Cerebellar nuclear complex (tissue), 1 donor: Measurements from ENCODE around the gene LCN6.
A peak's percentile ranks its signal among the peaks of the same experiment; 100 is the strongest.

Experiments
- DNase-seq, 2 experiments: peaks; one replicate each; lab custom pipeline; 2025; lab: John Stamatoyannopoulos, UW

The LCN6 gene

DNA sequence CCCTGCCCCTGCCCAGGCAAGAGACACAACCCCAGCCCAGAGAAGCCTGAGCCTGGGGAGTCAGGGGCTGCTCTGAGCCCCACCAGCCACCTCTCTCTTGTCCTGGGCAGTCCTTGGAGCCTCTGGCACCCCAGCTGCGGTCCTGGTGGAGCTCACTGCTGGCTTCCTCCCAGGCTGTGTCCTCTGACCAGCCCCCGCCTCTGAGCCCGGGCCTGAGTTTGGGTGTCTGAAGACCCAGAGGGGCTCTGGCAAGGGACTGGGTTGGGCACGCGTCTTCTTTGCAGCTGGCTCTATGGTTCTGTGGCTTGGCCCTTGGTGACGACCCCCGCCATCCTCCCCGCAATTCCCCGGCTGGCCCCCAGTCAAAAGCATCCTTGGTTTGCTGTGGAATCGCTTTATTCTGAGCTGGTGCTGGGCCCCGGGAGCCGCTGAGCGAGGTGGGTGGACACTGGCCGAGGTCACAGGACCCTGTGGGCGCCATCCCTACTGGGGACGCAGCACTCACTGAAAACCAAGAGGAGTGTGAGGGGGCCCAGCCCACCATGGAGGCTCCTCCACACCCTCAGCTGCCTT is 4.6 kb downstream of the LCN6 start:
- DNase-seq = no peak

DNA sequence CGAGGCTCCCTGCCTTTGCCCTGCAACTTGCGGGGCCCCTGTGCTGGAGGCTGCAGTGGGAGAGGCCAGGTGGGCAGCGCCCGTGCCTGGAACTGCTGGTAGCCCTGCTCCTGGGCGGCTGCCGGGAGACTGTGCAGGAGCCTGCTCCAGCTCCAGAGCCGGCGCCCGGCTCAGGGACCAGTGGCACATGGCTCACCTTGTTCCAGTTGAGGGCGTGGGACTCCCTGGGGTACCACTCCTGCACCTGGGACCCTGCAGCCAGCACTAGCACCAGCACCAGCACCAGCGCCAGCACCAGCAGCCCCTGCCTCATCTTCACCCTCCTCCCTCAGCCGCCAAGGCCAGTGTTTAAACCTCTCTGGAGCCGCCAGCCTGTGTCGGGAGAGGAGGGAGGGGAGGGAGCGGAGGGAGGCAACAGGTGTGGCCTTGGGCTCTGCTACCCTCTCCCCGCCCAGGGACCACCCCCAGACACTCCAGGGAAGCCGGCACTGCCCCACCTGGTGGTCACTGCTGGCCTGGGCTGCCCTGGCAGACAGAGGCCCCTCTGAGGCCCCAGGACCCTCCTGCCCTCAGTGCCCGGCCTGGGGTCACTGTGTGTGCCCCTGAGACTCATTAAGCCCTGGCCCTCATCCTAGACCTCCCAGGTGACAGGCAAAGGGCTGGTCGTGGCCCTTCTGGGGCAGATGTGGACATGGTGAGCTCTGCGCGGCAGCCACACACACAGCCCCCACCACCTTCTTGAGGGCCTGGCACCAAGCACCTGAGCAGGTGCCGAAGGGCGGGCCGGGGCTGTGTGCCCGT is 5.5 kb downstream of the LCN6 start, which contains the start of gene LCN10:
Gene LCN10 (minus strand): TSS at position 350 of the 801 bp plus-strand sequence. CDS start 37 bp downstream, at position 313.
- no peak for DNase-seq

DNA sequence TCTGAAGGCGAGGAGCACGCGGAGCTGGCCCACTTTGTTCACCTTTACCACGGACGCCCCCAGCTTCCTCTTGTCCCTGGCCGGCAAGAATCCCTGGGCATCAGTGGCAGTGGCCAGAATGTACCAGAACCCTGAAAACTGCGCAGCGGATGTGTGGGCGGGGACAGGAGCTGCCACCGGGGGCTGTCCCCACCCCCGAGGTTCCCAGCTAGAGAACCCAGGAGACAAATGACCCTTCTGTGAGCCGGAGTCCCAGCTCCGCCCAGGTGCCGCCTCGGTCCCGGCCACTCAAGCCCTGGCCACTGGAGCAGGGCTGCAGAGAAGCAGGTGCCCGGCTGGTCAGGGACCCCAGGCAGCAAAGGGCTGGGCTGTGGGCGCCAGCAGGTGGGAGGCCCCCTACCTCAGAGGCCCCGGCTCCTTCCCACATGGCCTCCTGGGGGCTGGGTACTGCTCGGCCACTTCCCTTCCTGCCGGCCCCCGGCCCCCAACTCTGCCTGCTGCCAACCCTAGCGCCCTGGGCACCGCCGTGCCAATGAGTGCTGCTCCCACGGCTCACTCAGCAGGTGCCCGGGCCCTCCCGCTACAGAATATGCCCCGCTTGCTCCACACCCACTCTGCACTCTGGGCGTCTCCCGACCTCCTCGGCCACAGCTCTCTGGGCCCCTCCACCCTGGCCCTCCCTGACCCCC is 6.3 kb downstream of the LCN6 start:
- DNase-seq = no peak

DNA sequence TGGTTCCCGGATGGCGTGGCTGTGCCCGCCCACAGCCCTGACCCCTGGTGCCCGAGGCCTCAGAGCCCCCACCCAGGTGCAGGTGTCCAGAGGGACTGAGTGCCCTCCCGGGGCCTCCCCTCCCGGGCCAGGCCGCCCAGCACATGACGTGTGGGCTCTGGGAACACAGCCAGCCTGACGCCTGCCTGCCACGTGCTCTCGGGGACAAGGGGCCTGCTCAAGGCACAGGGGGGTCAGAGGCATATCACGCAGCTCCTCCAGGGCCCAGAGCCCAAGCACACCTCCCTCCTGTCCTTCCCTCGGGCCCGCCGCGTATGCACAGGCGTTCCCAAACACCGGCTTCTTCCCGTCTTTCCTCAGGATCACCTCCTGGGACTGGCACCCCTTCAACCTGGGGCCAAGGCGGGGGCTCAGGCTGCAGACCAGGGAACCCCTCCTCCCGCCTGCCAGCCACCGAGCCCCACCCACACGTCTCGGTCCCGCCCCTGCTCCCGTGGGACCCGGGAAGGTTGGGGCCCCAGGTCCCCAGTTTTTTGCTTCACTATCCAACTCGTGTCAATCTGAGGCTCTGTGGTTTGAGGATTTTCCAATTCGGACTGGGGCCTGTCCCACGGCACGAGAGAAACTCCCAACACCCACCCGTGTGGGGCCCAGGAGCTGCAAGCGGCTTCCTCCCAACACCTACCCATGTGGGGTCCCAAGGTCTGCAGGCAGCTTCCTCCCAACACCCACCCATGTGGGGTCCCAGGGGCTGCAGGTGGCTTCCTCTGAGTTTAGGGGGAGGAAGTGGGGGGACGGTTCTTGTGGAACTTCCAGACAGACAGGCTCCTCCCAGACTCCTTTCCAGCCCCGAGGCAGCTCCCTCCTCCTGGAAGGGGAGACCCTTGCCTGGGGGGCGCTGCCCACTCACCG is 7.1 kb downstream of the LCN6 start:
- no peak for DNase-seq

DNA sequence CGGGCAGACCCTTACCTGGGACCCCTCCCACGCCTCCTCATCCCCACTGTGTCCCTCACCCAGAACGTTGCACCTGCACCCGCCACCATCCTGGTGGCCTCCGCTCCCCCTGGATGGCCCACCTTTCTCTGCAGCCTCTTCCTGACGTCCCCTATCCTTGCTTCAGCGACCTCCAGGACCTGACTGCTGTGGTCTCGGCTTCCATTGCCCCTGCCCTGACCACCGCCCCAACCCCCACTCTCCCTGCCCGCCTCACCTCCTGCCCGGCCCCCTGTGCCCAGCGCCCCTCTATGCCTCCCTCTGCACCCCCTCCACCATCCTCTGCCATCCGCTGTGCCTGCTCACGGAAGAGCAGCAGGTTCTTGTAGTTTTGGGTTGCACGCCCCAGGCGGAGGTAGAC is 7.8 kb downstream of the LCN6 start:
- DNase-seq = no peak

DNA sequence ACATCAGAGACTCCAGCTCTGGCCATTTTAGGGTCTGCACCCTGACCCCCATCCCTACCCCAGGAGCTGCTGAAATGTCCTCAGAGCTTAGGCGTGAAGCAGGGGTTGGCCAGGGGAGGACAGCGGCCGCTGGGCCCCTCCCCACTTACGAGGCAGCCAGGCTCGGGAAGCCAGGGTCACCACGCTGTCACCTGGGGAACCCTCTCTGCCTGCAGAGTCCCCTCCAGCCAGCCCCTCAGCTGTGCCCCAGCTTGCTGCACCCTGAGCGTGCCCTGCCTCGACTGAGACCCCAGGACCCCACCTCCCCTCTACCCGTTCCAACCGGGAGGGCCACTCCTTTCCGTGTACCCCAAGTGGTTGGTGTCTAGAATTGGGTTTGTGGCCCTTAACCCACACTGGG is 8.3 kb downstream of the LCN6 start:
- no peak for DNase-seq

DNA sequence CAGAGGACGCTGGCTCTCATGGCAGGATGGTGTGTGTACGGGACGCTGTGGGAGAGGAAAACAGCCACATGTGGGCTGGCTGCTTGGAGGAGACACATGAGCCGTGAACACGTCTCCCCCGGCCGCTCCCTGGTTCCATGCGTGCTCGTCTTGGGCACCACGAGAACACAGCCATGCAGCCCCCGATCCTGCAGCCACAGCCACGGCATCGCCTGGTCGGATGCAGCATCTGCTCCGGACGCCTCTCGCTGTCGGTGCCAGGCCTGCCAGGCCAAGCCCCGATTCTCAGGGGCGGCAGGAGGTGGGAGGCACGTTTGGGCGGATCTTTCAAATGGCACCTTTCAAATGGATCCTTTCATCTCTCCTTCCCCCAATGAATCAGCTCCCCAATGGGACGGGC is 8.8 kb downstream of the LCN6 start:
- DNase-seq = no peak

DNA sequence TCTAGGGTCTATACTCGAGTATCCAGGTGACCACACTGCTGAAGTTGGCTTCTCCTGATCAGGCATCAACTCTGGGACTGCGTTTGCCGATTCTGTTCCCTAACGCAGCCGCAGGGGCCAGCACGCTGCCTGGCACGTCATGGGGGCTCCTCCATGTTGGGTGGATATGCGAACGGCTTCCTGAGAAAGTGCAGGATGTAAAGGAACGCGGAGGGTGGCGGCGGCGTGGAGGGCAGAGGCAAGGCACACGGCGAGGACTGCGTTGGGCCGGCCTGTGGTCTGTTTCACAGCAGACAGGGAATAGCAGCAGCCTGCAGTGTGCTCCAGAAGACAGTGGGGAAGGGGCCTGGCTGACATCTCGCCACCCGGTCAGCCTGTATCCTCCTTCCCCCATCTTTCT is 9.4 kb downstream of the LCN6 start:
- DNase-seq = no peak

DNA sequence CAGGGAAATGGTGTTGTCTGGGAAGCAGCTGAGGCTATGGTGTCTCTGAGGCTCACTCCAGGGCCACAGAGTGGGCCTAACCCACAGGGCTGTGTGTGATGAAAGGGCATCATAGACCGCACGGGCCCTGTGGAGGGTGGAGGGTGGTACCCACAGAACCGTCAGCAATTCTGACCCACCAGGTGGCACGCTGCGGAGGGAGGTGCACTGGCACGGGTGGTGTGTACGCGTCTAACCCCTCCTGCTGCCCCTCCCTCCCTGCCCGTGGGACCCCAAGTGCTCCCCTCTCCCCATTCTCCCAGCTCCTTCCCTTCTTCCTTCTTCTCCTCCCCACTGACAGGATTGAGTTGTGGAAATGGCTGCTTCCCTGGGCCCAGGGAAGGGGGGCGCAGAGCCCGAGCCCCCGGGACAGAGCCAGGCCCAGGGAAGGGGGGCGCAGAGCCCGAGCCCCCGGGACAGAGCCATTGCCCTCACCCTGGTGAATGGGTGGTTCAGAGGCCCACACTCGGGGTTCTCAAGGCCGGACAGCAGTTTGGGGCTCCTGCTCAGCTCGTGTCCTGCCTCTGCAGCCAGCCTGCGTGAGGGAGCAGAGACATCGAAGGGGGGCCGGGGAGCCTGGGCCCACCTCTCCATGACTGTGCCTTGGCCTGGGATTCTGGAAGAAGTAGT is 12.4 kb downstream of the LCN6 start:
- DNase-seq = no peak

DNA sequence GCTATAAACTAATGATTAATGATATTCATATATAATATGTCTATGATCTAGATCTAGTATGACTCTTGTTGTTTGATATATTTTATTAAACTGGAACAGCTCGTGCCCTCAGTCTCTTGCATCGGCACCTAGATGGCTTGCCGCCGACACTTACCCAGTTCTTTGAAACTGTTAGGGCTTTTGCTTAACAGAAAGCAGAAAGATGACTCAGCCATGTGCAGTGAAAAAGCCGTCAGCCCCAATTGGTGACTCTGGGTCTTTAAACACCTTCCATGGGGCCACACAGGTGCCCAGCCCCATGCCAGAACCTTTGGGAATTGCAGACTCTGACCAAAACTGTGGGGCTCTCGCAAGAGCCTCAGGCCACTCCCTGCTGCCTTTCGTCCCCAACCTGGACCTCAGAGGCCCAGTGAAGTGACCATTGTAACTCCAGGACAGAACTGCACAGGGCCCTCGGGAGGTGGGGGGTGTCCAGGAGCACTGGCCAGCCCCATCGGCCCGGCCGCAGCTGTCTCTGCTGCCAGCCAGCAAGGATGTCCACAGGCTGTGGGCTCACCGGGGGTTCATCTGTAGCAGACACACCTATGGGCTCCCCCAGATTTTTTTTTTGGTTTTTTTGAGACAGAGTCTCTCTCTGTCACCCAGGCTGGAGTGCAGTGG is 13.4 kb downstream of the LCN6 start:
- DNase-seq = no peak

DNA sequence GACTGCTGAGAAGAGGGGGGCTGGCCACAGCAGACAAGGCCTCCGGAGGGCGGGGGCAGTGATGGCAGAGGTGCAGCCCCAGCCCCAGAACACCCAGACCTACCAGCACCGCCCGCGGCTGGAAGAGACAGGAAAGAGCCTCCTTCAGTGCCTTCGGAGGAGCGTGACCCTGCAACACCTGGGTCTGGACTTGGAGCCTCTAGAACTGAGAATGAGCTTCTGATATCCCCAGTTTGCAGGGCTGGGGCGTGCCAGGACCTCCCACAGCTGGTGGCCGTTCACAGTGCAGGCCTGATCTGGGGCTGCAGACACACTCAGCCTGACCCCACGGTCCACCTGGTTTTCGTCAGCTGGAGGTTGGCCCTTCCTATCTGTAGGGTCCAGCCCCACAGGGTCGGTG is 14.7 kb downstream of the LCN6 start:
- DNase-seq = no peak

DNA sequence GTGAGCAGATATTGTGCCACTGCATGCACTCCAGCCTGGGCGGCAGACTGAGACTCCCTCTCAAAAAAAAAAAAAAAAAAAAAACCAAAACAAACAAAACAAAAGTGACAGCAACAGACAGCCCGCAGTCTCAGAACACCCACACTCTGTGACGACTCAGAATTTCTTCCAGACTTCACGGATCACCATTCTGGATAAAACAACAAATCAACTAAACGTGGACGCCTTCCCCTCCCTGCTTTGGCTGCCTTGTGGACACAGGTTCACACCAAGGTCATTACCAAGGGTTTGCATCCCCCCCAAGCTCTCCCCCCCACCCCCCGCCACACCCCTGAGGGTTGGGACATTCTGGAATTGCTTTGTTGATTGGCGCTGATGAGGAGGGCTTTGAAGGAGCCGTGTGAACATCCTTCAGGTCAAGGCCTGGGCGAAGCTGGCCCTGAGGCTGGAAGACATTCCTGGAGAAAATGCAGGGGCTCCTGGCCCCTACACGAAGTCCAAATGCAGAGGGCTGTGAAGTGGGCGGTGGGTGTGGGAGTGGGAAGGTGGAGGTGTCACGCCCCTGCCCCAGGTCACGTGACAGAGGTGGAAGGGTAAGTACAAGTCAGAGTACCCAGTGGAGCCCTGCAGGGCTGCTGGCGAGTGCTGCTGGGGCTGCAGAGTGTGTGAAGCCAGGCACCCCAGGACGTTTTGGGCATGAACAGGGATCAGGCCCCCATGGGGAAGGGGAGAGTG is 15.7 kb downstream of the LCN6 start:
- DNase-seq = no peak

DNA sequence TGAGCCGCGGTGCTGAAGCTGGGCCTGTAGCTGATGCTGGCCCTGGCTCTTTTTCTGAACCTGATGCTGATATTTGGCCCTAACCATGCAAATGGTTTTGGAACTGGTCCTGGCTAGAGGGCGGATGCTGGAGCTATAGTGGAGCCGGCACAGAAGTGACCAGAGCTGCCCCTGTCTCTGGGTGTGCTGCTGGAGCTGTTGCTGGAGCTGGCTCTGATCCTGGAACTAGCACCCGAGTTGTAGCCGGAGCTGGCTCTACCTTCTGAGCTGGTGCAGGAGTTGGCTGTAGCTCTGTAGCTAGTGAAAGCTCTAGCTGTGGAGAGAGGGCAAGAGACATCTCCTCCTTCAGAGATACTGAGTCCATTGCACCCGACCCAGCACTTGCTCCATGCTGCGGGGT is 18.4 kb downstream of the LCN6 start:
- DNase-seq = no peak

DNA sequence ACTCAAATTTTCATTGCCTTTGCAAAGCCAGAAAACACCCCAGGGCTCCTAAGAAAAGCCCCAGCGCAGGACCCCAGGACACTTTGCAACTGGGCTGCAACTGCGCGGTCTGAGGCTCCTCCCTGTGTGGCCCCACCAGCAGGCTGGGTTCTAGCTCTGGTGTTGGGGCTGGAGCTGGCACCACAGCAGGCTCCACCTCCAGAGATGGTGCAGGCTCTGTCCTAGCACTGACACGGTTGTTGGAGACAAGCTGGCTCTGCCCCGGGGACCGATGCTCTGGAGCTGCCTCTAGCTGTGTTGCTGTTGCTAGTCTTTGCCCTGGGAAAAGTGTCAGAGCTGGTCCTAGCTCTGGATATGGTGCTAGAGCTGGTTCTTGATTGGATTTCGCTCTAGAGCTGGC is 19.2 kb downstream of the LCN6 start:
- no peak for DNase-seq

DNA sequence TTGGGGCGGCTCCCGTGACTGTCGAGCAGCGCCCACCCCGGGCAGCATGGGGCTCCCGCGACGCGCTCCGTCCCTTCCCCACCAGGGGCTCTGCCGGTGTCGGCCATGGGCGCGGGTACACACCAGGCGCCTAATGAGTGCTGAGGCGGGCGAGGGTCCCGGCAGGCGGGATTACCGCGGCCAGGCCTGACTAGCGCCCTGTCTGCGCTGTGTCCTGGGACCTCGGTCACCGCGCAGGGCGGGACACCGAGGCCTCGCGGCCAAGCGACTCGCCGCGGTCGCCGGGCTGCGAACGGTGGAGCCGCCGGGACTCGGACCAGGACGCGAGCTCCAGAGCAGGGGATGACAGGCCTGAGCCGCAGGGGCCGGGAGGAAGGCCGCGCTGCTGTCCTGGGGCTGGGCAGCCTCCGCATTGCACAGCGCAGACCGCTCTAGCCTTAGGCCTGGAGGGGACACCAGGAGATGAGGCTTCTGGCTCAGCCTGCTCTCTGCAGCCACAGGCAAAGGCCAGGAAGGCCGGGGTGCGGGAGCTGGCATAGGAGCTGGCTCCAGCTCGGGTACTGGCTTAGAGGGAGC is 19.7 kb downstream of the LCN6 start:
- DNase-seq = no peak

DNA sequence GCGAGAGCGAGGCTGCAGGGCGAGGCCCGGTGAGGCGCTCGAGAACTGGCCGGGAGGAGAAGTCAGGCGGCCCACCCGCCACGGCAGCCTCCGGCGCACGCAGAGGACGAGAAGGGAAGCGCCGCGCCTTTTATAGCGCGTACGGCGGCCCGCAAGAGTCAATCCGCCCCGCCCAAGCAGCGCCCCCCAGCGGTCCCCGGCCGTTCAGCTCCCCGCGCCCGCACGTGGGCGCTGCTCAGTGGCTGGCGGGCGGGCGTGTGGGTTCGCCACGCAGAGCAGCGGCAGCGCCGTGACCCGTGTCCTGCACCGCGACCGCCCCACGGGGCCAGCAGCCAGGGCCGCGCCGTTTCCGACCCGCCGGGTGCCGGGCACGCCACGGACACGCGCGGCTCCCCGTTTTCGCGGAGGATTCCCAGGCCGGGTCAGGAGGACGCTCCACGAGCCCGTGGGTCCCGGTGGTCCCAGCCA is 20.2 kb downstream of the LCN6 start:
- DNase-seq = peak in 1 of 2 experiments; percentile 18

DNA sequence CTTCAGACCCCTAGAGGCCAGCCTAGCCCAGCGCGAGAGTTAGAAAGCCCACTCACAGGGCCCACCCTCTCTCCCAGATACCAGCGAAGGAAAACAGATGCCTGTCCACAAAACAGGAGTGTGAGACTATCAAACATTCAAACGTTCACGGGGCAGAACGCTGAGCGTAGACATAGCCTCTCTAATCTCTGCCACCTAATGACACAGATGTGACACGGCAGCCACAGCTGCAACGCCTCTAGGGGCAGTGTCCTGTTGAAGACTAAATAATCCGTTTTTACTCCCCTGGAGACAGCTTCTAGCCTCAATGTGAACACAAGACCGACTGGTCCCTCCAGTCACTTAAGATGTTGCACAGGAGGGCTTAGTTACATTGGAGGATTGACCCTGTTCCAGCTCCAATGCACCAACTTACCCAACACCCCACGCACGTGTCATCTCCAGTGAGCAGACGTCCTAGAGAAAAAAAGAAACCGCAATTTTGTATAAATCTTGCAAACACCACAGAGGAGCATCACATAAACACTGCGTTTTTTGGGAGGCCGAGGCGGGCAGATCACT is 21.6 kb downstream of the LCN6 start:
- no peak for DNase-seq

DNA sequence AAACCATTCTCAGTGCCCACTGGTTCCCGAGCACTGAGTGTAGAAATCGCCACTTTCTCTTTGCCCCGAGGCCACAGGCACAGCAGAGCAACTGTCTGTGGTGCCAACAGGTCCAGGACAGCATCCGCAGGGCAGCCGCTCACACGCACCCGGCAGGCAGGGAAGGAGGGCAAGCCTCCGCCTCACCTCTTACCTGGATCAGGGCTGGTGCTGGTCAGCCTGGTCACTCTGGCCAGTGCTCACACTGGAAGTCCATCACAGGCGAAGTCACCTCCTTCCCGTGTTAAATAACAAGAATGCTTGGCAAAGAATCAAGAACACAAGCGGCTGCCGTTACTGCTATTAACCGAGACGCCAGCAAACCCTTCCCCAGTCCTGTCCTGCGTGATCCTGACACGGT is 22.2 kb downstream of the LCN6 start:
- DNase-seq = no peak

DNA sequence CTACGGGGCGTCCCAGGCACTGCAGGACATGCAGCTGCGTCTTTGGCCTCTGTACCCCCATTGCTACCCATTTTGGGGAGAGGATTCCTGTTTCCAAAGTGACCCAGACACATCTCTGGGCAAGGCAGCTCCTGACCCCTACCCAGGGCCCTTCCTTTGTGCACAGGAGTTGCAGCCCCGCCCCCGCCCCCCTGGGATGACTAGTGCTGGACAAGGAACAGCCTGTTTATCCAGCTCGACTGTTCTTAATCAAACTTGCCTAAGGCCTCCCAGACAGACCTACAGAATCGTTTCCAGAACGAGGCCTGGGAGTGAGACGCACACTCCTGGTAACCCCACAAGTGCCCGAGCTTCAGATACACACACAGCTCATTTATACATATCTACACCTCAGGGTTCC is 22.7 kb downstream of the LCN6 start:
- no peak for DNase-seq

DNA sequence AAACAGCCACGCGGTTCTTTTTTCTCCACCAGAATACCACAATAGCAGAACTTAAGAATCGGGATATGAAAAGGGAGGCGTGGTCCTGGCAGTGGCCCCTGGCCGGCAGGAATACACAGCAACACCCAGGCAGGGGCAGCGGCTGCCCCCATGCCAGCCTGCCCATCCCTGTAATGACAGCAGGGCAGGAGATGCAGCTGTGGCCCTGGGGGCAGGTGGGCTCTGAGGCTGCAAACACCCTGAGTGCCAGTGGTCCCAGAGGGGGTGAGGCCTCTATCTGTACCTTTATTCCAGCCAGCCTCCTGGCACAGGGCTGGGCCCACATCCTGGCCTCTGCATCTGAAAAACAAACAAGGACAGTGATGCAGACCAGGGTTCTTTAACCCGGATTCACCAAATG is 23.6 kb downstream of the LCN6 start:
- no peak for DNase-seq
